ENCODE measurements around the gene GLB1L2. TPM values are rescaled to one million over a fixed set of nuclear protein-coding genes. Genes with fewer than 3 reads are reported as not detected.

GLB1L2 gene
- total RNA-seq, 2 experiments from 2014 or later, result 1.6 to 1.7 TPM

GRCh38 chr11:134395002-134395401 is 63.2 kb downstream of the GLB1L2 start:
- POLR2A ChIA-PET, result no interaction called here
- ATAC-seq (ENCODE audit: low read depth), result no peak
- Mint-ChIP-seq H3K4me1 (no peaks in the 10 kb centered on the region), H3K27me3 (peaks cover 8% of the 10 kb centered on the region), H3K4me3 (no peak overlapping the region), H3K9me3 (no peaks in the 10 kb centered on the region), H3K27ac (no peak overlapping the region), H3K36me3 (no peaks in the 10 kb centered on the region)
- no peak for DNase-seq

GRCh38 chr11:134397304-134398078 is 65.7 kb downstream of the GLB1L2 start:
- DNase-seq, result no peak
- Mint-ChIP-seq H3K27ac (no peak overlapping the region), H3K27me3 (peaks cover 13% of the 10 kb centered on the region), H3K9me3 (no peaks in the 10 kb centered on the region), H3K36me3 (no peaks in the 10 kb centered on the region), H3K4me3 (no peak overlapping the region), H3K4me1 (no peaks in the 10 kb centered on the region)
- no peak for ATAC-seq (ENCODE audit: low read depth)
- POLR2A ChIA-PET, result no interaction called here

- ATAC-seq (ENCODE audit: low read depth) (no peak), DNase-seq (peak; percentile 23)
- no peaks in the 10 kb centered on the region for H3K9me3 Mint-ChIP-seq
- POLR2A ChIA-PET, result no interaction called here
- peaks cover 12% of the 10 kb centered on the region for H3K27me3 Mint-ChIP-seq
- H3K36me3 Mint-ChIP-seq, result no peaks in the 10 kb centered on the region
- no peak overlapping the region for H3K4me3 Mint-ChIP-seq
- no peaks in the 10 kb centered on the region for H3K4me1 Mint-ChIP-seq
- H3K27ac Mint-ChIP-seq, result no peak overlapping the region
Measured at GRCh38 chr11:134398079-134398444, 66.3 kb downstream of the GLB1L2 start.

- no peak for ATAC-seq (ENCODE audit: low read depth)
- no peak overlapping the region for H3K27ac Mint-ChIP-seq
- POLR2A ChIA-PET, result no interaction called here
- H3K27me3 Mint-ChIP-seq, result peaks cover 9% of the 10 kb centered on the region
- no peaks in the 10 kb centered on the region for H3K9me3 Mint-ChIP-seq
- H3K4me3 Mint-ChIP-seq, result no peak overlapping the region
- no peaks in the 10 kb centered on the region for H3K4me1 Mint-ChIP-seq
- no peak for DNase-seq
- no peaks in the 10 kb centered on the region for H3K36me3 Mint-ChIP-seq
Measured at GRCh38 chr11:134398644-134399292, 67.0 kb downstream of the GLB1L2 start.

- H3K27me3 Mint-ChIP-seq, result peaks cover 9% of the 10 kb centered on the region
- H3K4me1 Mint-ChIP-seq, result no peaks in the 10 kb centered on the region
- ATAC-seq (ENCODE audit: low read depth), result no peak
Measured at GRCh38 chr11:134399293-134399654, 67.5 kb downstream of the GLB1L2 start.

GRCh38 chr11:134399996-134400395 is 68.2 kb downstream of the GLB1L2 start:
- no peak for DNase-seq
- Mint-ChIP-seq H3K36me3 (no peaks in the 10 kb centered on the region), H3K4me3 (no peak overlapping the region), H3K27ac (no peak overlapping the region), H3K27me3 (peaks cover 10% of the 10 kb centered on the region), H3K4me1 (no peaks in the 10 kb centered on the region), H3K9me3 (no peaks in the 10 kb centered on the region)
- POLR2A ChIA-PET, result no interaction called here
- ATAC-seq (ENCODE audit: low read depth), result no peak

More at GRCh38 chr11:134399293-134399654, 67.5 kb downstream of the GLB1L2 start:
- Mint-ChIP-seq H3K9me3 (no peaks in the 10 kb centered on the region), H3K4me3 (no peak overlapping the region), H3K27ac (no peak overlapping the region), H3K36me3 (no peaks in the 10 kb centered on the region)
- POLR2A ChIA-PET, result no interaction called here
- DNase-seq, result no peak

GRCh38 chr11:134401825-134402809 is 70.3 kb downstream of the GLB1L2 start:
- H3K4me1 Mint-ChIP-seq, result no peaks in the 10 kb centered on the region
- ATAC-seq (ENCODE audit: low read depth), result no peak
- peaks cover 10% of the 10 kb centered on the region for H3K27me3 Mint-ChIP-seq
- POLR2A ChIA-PET, result no interaction called here
- H3K9me3 Mint-ChIP-seq, result no peaks in the 10 kb centered on the region
- H3K36me3 Mint-ChIP-seq, result no peaks in the 10 kb centered on the region
- no peak for DNase-seq
- no peak overlapping the region for H3K27ac Mint-ChIP-seq
- no peak overlapping the region for H3K4me3 Mint-ChIP-seq

GRCh38 chr11:134402910-134403309 is 71.1 kb downstream of the GLB1L2 start:
- Mint-ChIP-seq H3K27me3 (peaks cover 16% of the 10 kb centered on the region), H3K4me1 (no peaks in the 10 kb centered on the region), H3K36me3 (no peaks in the 10 kb centered on the region), H3K27ac (no peak overlapping the region), H3K9me3 (no peaks in the 10 kb centered on the region), H3K4me3 (no peak overlapping the region)
- POLR2A ChIA-PET, result no interaction called here
- DNase-seq (no peak), ATAC-seq (ENCODE audit: low read depth) (no peak)

- no peak overlapping the region for H3K4me3 Mint-ChIP-seq
- no peak overlapping the region for H3K27ac Mint-ChIP-seq
- H3K4me1 Mint-ChIP-seq, result no peaks in the 10 kb centered on the region
- ATAC-seq (ENCODE audit: low read depth) (no peak), DNase-seq (no peak)
- no peaks in the 10 kb centered on the region for H3K36me3 Mint-ChIP-seq
- H3K27me3 Mint-ChIP-seq, result peaks cover 24% of the 10 kb centered on the region
- POLR2A ChIA-PET, result no interaction called here
- H3K9me3 Mint-ChIP-seq, result no peaks in the 10 kb centered on the region
Measured at GRCh38 chr11:134404575-134405341, 73.0 kb downstream of the GLB1L2 start.

- no peaks in the 10 kb centered on the region for H3K9me3 Mint-ChIP-seq
- no peaks in the 10 kb centered on the region for H3K4me1 Mint-ChIP-seq
- no peak overlapping the region for H3K27ac Mint-ChIP-seq
- H3K27me3 Mint-ChIP-seq, result peaks cover 29% of the 10 kb centered on the region
- no peak for ATAC-seq (ENCODE audit: low read depth)
- DNase-seq, result no peak
- POLR2A ChIA-PET, result no interaction called here
- no peaks in the 10 kb centered on the region for H3K36me3 Mint-ChIP-seq
- no peak overlapping the region for H3K4me3 Mint-ChIP-seq
Measured at GRCh38 chr11:134405436-134405835, 73.6 kb downstream of the GLB1L2 start.

GRCh38 chr11:134405841-134406240 is 74.1 kb downstream of the GLB1L2 start:
- POLR2A ChIA-PET, result no interaction called here
- Mint-ChIP-seq H3K4me3 (no peak overlapping the region), H3K4me1 (no peaks in the 10 kb centered on the region), H3K36me3 (no peaks in the 10 kb centered on the region), H3K27me3 (peaks cover 30% of the 10 kb centered on the region), H3K9me3 (no peaks in the 10 kb centered on the region), H3K27ac (no peak overlapping the region)
- ATAC-seq (ENCODE audit: low read depth) (no peak), DNase-seq (no peak)

- Mint-ChIP-seq H3K9me3 (no peaks in the 10 kb centered on the region), H3K36me3 (no peaks in the 10 kb centered on the region), H3K27me3 (peaks cover 36% of the 10 kb centered on the region), H3K4me1 (peaks cover 2% of the 10 kb centered on the region), H3K4me3 (no peak overlapping the region), H3K27ac (no peak overlapping the region)
- ATAC-seq (ENCODE audit: low read depth) (no peak), DNase-seq (no peak)
- POLR2A ChIA-PET, result no interaction called here
Measured at GRCh38 chr11:134406264-134407185, 74.7 kb downstream of the GLB1L2 start.
